Esophagus mucosa (tissue), 1 donor: ENCODE measurements around the gene PHTF1. TPM values are rescaled to one million over a fixed set of nuclear protein-coding genes. Genes with fewer than 3 reads are reported as not detected.
A peak's percentile ranks its signal among the peaks of the same experiment; 100 is the strongest.

Experiments used
- ATAC-seq: fragments of 200-7000 bp; cut with Tn5 transposase; one replicate; pipeline ENCODE4 v1.9.1; 2020
- total RNA-seq: library from RNA; stranded (reverse); gene quantifications from one replicate; pipeline ENCODE4 v1.2.4, GENCODE V29; 2023
- donor health status: DM: yes; HTN: yes; CAD: no.

Gene PHTF1
- 3.4 TPM for total RNA-seq

GRCh38 chr1:113759333-113760101 is at the start of gene PHTF1:
Gene PHTF1 (minus strand): TSS chr1:113759486. CDS start chr1:113758703, 783 bp downstream.
- peak; percentile 86 for ATAC-seq

GRCh38 chr1:113808450-113809195 is 49.3 kb upstream of the PHTF1 start:
- no peak for ATAC-seq

DNA sequence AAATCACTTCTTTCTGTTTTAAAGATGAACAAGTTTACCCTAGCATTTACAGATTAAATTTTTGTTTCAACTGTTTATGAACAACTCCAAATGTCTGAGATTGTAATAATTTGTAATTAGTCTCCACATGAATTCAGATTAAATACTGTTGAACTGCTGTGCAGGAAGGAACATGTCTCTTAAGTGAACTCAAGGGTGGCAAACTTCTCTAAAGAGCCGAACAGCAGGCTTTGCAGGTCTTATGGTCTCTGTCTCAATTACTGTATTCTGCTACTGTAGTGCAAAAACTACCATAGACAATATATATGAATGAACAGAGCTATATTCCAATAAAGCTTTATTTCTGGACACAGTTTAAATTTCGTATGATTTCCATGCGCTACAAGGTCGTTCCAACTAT is 46.4 kb upstream of the PHTF1 start:
- peak; percentile 79 for ATAC-seq

GRCh38 chr1:113805256-113805531 is 45.9 kb upstream of the PHTF1 start:
- no peak for ATAC-seq

DNA sequence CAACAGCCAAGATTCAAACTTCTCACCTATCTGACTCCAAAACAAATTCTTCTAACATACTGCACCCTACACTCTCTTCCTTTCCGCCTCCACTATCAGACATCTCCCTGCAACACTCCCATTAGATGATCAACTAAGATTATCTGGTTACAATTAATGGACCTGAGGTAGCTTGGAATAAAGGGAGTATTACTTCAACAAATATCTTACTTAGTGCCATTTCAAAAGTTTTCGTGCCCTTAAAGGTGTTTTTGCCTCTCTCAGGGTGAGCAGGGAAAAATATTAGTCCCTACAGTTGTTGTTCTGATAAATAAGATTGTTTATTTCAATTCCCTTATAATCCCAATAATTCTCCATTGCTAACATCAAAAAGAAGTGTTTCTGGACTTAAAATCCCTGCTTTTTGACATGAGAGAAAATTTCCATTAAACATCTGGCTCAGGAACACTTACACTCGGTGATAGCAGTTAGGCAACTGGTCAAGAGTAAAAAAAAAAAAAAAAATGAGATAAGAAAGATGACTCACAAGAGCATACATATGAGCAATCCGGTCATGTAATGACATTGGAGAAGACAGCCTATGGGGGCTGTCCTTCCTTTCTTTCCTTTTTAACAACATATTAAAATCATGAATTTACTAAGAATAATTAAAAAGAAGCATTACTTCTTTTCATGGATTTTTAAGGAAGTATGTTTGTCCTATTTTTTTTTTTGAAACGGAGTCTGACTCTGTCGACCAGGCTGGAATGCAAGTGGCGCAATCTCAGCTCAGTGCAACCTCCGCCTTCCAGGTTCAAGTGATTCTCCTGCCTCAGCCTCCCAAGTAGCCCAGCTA is 45.4 kb upstream of the PHTF1 start:
- no peak for ATAC-seq

GRCh38 chr1:113802367-113803007 is 43.2 kb upstream of the PHTF1 start:
- no peak for ATAC-seq

- no peak for ATAC-seq
Measured at GRCh38 chr1:113800487-113800886, 41.2 kb upstream of the PHTF1 start.

- ATAC-seq, result no peak
Measured at GRCh38 chr1:113797472-113797871, 38.2 kb upstream of the PHTF1 start.

GRCh38 chr1:113793878-113794834 is 34.9 kb upstream of the PHTF1 start:
- ATAC-seq, result no peak

- ATAC-seq, result no peak
Measured at GRCh38 chr1:113792986-113793385, 33.7 kb upstream of the PHTF1 start.

DNA sequence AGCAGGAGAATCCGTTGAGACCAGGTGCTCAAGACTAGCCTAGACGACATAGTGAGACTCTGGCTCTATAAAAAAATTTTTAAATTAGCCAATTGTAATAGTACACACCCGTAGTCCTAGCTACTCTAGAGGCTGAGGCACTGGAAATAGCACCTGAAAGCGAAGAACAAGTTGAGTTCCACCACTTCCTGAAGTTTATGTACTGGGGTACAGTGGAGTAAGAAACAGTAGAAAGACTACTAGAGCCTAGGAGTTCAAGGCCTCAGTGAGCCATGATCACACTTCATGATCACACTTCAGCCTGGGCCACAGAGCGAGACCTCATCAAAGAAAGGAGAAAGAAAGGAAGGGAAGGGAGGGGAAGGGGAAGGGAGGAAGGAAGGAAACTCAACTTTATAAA is 33.2 kb upstream of the PHTF1 start:
- no peak for ATAC-seq

- ATAC-seq, result no peak
Measured at GRCh38 chr1:113788802-113789201, 29.5 kb upstream of the PHTF1 start.

DNA sequence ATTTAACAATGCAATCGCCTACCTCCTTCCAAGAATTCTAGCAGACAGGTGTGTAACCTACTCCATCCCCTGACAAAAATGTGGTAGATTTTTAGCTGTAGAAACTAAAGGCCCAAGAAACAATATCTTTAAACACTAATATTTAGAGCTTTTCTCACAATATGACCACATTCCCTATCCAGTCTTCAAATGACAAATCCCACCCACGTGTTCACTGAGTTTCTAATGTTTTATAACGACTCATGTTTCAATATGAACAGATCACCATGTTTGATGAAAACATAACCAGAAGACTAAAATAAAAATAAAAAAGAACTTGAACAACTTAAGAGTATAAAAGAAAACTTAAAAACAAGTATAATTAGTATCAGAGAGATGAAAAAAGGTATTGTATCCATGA is 28.4 kb upstream of the PHTF1 start:
- ATAC-seq, result no peak

DNA sequence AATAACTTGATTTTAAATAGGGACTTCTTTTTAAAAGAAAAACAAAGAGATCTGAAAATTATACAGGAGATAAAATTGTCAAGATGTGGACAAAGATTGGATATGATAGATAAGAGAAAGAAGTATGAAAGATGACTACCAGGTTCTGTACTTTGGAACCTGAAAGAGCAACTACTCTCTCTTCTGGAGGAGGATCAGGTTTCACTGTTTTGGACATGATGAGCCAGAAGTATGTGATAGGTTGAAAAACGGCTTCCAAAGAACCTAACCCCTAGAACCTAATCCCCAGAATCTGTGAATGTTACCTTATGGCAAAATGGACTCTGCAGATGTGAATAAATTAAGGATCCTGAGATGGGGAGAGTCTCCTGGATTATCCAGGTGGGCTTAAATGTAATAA is 26.8 kb upstream of the PHTF1 start:
- no peak for ATAC-seq

GRCh38 chr1:113784104-113784779 is 25.0 kb upstream of the PHTF1 start:
- ATAC-seq, result peak; percentile 67

GRCh38 chr1:113783254-113784103 is 24.2 kb upstream of the PHTF1 start:
- peak; percentile 81 for ATAC-seq

DNA sequence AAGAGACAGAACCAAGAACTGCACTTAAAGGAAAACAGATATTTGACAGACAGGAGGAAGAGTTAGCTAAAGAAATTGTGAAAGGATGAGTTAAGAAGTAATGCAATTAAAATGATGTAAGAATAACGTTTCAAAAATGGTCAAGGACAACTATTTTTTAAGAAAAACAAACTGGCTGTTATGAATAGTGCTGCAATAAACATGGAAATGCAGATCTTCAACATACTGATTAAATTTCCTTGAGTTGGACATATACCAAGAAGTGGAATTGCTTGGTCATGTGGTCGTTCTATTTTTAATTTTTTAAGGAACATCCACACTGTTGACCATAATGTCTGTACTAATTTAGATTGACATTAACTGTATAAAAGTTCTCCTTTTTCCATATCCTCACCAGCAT is 23.1 kb upstream of the PHTF1 start:
- ATAC-seq, result no peak

GRCh38 chr1:113780374-113781146 is 21.3 kb upstream of the PHTF1 start:
- ATAC-seq, result no peak

DNA sequence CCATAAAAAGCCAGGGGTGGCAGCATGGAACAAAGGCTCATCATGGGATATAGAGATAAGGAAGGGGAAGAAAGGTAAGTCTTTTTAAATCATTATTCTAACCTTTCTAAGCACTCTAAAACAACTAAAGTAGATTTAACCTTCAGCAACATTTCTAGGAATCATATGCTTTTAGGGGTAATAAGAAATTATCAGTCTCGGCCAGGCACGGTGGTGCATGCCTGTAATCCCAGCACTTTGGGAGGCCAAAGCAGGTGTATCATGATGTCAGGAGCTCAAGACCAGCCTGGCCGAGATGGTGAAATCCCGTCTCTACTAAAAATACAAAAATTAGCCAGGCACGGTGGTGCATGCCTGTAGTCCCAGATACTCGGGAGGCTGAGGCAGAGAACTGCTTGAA is 20.3 kb upstream of the PHTF1 start:
- no peak for ATAC-seq
